ENCODE measurements around the gene IL22. TPM values are rescaled to one million over a fixed set of nuclear protein-coding genes. Genes with fewer than 3 reads are reported as not detected.

The IL22 gene
- total RNA-seq, 4 donors from 2014 or later: not detected

DNA sequence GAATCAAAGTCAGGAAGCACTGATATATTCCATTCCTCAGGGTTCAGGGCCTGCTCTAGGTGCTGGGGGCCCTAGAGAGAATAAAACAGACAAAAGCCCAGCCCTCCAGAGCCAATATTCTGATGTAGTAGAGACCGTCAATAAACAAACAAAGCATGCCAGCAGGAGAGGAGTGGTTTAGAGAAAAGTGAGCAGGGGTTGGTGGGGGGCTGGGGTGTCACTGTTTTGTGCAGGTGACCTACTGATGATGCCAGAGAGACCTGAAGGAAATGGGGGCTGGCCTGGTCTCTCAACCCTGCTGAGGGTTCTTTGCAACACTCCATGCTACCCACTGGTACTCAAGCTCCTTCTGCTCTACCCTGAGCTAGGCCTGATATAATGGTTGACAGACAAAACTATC is 54.3 kb downstream of the IL22 start:
- Histone ChIP-seq H3K4me3 (no peak overlapping the region), H3K36me3 (no peaks in the 10 kb centered on the region), H3K9me3 (no peaks in the 10 kb centered on the region), H3K27ac (no peak overlapping the region), H3K4me1 (no peaks in the 10 kb centered on the region), H3K27me3 (peaks cover 3% of the 10 kb centered on the region)
- WGBS, 2 donors (ENCODE audit: low coverage in 1 of 2): 79 to 83% methylated on average over 1 of the region's 1 CpG
- TF ChIP-seq, protein P1, sequence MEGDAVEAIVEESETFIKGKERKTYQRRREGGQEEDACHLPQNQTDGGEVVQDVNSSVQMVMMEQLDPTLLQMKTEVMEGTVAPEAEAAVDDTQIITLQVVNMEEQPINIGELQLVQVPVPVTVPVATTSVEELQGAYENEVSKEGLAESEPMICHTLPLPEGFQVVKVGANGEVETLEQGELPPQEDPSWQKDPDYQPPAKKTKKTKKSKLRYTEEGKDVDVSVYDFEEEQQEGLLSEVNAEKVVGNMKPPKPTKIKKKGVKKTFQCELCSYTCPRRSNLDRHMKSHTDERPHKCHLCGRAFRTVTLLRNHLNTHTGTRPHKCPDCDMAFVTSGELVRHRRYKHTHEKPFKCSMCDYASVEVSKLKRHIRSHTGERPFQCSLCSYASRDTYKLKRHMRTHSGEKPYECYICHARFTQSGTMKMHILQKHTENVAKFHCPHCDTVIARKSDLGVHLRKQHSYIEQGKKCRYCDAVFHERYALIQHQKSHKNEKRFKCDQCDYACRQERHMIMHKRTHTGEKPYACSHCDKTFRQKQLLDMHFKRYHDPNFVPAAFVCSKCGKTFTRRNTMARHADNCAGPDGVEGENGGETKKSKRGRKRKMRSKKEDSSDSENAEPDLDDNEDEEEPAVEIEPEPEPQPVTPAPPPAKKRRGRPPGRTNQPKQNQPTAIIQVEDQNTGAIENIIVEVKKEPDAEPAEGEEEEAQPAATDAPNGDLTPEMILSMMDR (IDR thresholded peaks at IDR 0.05): no peak
- TF ChIP-seq EP300 (IDR thresholded peaks at IDR 0.05; ENCODE audit: low read depth) (no peak), POLR2AphosphoS5 (IDR thresholded peaks at IDR 0.05) (no peak), POLR2A (IDR thresholded peaks at IDR 0.05) (no peak)
- intact Hi-C loops (cut with DNase I; ENCODE audit: low total_unique reads) (no loop called here), in situ Hi-C loops (cut with MboI; ENCODE audit: low pct_ligation_motif_present in 1 of 4, low pct_unique_long_range_greater_than_20kb in 1 of 4, low sequenced_read_pairs in 3 of 4) (no loop called here)
- no peak for DNase-seq

DNA sequence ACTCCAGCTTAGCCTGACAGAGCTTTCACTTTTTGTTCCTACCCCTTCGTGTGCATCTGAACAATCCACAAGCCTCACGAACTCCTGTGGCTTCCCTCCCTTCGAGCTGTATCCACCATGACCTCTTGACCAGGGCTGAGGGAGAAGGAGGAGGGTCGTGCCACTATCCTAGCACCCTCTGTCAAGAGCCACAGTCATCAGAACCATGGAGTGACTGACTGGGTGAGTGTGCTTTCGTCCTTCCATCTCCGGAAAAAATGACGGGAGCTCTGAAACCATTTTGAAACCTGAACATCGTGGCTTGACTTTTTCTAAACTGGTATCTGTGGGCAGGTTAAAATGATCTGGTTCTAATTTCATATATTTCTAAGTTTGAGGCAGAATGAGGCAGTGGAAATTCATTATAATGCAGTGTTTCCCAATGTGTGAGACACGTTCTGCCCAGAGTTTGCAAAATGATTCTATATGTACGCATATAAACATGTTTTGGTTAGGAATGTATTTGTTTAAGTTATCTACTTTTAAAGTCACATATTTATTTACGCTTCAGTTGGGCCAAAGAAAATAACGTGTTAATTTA is 54.8 kb downstream of the IL22 start:
- peaks cover 3% of the 10 kb centered on the region for H3K27me3 ChIP-seq
- in situ Hi-C loops (cut with MboI; ENCODE audit: low pct_ligation_motif_present in 1 of 4, low pct_unique_long_range_greater_than_20kb in 1 of 4, low sequenced_read_pairs in 3 of 4): no loop called here
- H3K27ac ChIP-seq: no peak overlapping the region
- no peak for DNase-seq
- WGBS, 2 donors (ENCODE audit: low coverage in 1 of 2): 68 to 74% methylated on average over 7 to 12 of the region's 12 CpGs
- no peaks in the 10 kb centered on the region for H3K36me3 ChIP-seq
- no peak for TF ChIP-seq EP300 (IDR thresholded peaks at IDR 0.05; ENCODE audit: low read depth)
- TF ChIP-seq, protein P1 (IDR thresholded peaks at IDR 0.05): no peak
- TF ChIP-seq POLR2A (IDR thresholded peaks at IDR 0.05): no peak
- no peak for TF ChIP-seq POLR2AphosphoS5 (IDR thresholded peaks at IDR 0.05)
- no peaks in the 10 kb centered on the region for H3K4me1 ChIP-seq
- no peak overlapping the region for H3K4me3 ChIP-seq
- intact Hi-C loops (cut with DNase I; ENCODE audit: low total_unique reads): no loop called here
- H3K9me3 ChIP-seq: no peaks in the 10 kb centered on the region

Other genes starting within 250 kb of the IL22 start
- not detected for gene IFNG, start 93.9 kb downstream of the IL22 start, total RNA-seq
- not detected for gene IL26, start 27.8 kb downstream of the IL22 start, total RNA-seq
- gene MDM1, start 78.8 kb upstream of the IL22 start, total RNA-seq: 10 to 100 TPM in 3 of 4 donors, 1 to 10 TPM in 1; 8.2 to 23.5 (median 13.4) TPM

Measured in transverse colon (tissue), 4 donors.